ENCODE measurements around the gene LUC7L2. TPM values are rescaled to one million over a fixed set of nuclear protein-coding genes. Genes with fewer than 3 reads are reported as not detected.

The LUC7L2 gene
- total RNA-seq, 1 experiment from 2014 or later, result 94.4 TPM

DNA sequence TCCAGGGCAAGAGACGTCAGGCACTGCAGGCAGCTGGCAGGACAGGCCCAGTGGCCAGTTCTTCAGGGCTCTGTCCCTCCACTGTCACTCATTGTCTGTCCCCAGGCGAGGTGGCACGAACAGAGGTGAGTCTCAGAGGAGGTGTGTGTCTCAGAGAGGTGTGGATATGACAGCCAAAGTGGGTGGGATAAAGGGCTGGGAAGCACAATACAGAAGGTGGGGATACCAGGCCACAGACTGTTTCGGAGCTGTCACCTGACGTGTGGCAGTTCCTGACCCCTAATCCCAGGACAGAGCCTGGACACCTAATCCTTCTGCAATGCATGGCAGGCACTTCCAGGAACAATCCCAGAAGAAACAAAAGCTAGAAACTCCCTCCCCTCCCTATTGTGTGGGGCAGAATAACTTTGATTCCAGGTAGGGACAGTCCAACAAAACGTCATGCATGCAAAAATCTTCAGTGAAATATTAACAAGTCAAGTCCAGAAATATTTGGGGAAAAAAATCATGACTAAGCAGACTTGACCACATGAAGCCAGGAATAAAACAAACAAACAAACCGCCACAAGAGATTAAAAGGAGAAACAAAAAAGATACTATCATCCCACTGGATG, 112.2 kb downstream of the LUC7L2 start (continued):
- TF ChIP-seq GTF2I (CRISPR knock-in tag; conservative IDR thresholded peaks at IDR 0.05) (no peak), ZNF317 (CRISPR knock-in tag; IDR thresholded peaks at IDR 0.05; ENCODE audit: borderline replicate concordance, low read depth) (no peak)
- TF ChIP-seq, protein P1, sequence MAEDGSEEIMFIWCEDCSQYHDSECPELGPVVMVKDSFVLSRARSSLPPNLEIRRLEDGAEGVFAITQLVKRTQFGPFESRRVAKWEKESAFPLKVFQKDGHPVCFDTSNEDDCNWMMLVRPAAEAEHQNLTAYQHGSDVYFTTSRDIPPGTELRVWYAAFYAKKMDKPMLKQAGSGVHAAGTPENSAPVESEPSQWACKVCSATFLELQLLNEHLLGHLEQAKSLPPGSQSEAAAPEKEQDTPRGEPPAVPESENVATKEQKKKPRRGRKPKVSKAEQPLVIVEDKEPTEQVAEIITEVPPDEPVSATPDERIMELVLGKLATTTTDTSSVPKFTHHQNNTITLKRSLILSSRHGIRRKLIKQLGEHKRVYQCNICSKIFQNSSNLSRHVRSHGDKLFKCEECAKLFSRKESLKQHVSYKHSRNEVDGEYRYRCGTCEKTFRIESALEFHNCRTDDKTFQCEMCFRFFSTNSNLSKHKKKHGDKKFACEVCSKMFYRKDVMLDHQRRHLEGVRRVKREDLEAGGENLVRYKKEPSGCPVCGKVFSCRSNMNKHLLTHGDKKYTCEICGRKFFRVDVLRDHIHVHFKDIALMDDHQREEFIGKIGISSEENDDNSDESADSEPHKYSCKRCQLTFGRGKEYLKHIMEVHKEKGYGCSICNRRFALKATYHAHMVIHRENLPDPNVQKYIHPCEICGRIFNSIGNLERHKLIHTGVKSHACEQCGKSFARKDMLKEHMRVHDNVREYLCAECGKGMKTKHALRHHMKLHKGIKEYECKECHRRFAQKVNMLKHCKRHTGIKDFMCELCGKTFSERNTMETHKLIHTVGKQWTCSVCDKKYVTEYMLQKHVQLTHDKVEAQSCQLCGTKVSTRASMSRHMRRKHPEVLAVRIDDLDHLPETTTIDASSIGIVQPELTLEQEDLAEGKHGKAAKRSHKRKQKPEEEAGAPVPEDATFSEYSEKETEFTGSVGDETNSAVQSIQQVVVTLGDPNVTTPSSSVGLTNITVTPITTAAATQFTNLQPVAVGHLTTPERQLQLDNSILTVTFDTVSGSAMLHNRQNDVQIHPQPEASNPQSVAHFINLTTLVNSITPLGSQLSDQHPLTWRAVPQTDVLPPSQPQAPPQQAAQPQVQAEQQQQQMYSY (CRISPR knock-in tag; IDR thresholded peaks at IDR 0.05), result no peak

Other genes starting within 250 kb of the LUC7L2 start
- gene UBN2, start 128.7 kb upstream of the LUC7L2 start, total RNA-seq (2021), result 32.9 to 39.0 TPM (median 33.1 TPM) in 3 replicates
- 14.3 to 16.7 TPM (median 16.3 TPM) in 3 replicates for gene FMC1, start 18.6 kb upstream of the LUC7L2 start, total RNA-seq (2021)
- gene KLRG2, start 123.8 kb downstream of the LUC7L2 start, total RNA-seq (2021), result 12.6 to 17.6 TPM (median 15.7 TPM) in 3 replicates
- gene CLEC2L, start 163.8 kb downstream of the LUC7L2 start, total RNA-seq (2021), result 0.13 to 0.69 TPM (median 0.44 TPM) in 3 replicates